ENCODE measurements around the gene TIAM2.

- TF ChIP-seq POLR2A (IDR thresholded peaks at IDR 0.05; ENCODE audit: low read depth, low read length): no peak
- no peak for TF ChIP-seq CEBPB (IDR thresholded peaks at IDR 0.05; ENCODE audit: borderline replicate concordance in 1 of 2, low read depth in 2 of 2, low read length in 2 of 2)
- TF ChIP-seq CTCF (IDR thresholded peaks at IDR 0.05 in 2 of 3, conservative IDR thresholded peaks at IDR 0.05 in 1 of 3; ENCODE audit: control insufficient read depth in 2 of 3, extremely low read depth in 1 of 3, insufficient read depth in 1 of 3, low read depth in 3 of 3, low read length in 3 of 3): no peak
- no peak for TF ChIP-seq CREM (IDR thresholded peaks at IDR 0.05; ENCODE audit: low read depth)
- TF ChIP-seq IKZF2 (IDR thresholded peaks at IDR 0.05): no peak
- TF ChIP-seq, protein P1, sequence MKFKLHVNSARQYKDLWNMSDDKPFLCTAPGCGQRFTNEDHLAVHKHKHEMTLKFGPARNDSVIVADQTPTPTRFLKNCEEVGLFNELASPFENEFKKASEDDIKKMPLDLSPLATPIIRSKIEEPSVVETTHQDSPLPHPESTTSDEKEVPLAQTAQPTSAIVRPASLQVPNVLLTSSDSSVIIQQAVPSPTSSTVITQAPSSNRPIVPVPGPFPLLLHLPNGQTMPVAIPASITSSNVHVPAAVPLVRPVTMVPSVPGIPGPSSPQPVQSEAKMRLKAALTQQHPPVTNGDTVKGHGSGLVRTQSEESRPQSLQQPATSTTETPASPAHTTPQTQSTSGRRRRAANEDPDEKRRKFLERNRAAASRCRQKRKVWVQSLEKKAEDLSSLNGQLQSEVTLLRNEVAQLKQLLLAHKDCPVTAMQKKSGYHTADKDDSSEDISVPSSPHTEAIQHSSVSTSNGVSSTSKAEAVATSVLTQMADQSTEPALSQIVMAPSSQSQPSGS (IDR thresholded peaks at IDR 0.05; ENCODE audit: low read length): no peak
- no peak for TF ChIP-seq EGR1 (IDR thresholded peaks at IDR 0.05; ENCODE audit: borderline replicate concordance in 1 of 2, low read depth in 2 of 2, low read length in 2 of 2)
- no peak for TF ChIP-seq RFX5 (IDR thresholded peaks at IDR 0.05; ENCODE audit: low read depth, low read length)
- no peak for TF ChIP-seq SP1 (IDR thresholded peaks at IDR 0.05; ENCODE audit: low read depth, low read length)
- TF ChIP-seq EP300 (IDR thresholded peaks at IDR 0.05; ENCODE audit: borderline replicate concordance in 1 of 2, control insufficient read depth in 1 of 2, low read depth in 2 of 2, low read length in 2 of 2): no peak
- TF ChIP-seq EZH2 (IDR thresholded peaks at IDR 0.05; ENCODE audit: borderline replicate concordance, control insufficient read depth, low read depth, low read length): no peak
- TF ChIP-seq SUPT20H (IDR thresholded peaks at IDR 0.05; ENCODE audit: borderline replicate concordance, control insufficient read depth, low read depth, low read length): no peak
- TF ChIP-seq, protein P2, sequence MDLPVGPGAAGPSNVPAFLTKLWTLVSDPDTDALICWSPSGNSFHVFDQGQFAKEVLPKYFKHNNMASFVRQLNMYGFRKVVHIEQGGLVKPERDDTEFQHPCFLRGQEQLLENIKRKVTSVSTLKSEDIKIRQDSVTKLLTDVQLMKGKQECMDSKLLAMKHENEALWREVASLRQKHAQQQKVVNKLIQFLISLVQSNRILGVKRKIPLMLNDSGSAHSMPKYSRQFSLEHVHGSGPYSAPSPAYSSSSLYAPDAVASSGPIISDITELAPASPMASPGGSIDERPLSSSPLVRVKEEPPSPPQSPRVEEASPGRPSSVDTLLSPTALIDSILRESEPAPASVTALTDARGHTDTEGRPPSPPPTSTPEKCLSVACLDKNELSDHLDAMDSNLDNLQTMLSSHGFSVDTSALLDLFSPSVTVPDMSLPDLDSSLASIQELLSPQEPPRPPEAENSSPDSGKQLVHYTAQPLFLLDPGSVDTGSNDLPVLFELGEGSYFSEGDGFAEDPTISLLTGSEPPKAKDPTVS (IDR thresholded peaks at IDR 0.05; ENCODE audit: low read depth, low read length): no peak
Observed at GRCh38 chr6:155187994-155188706, 193.0 kb downstream of the TIAM2 start.

Data from GM12878 (cell line).